ENCODE results near the gene GCAT.
A peak's percentile ranks its signal among the peaks of the same experiment; 100 is the strongest.

Gene GCAT

GRCh38 chr22:37807410-37808293 lies at the start of gene GCAT:
GCAT (plus strand) TSS chr22:37807934; CDS start chr22:37807968, 34 bp downstream.
- peak; percentile 68 for DNase-seq (ENCODE audit: low read depth, low spot score)
- peak within 1 kb of the TSS; percentile 57 for H3K27ac ChIP-seq

- no peak overlapping the region for H3K27ac ChIP-seq
- DNase-seq (ENCODE audit: low read depth, low spot score): no peak
These were observed 49.0 kb upstream of the GCAT start for GRCh38 chr22:37758694-37759093.

- no peak overlapping the region for H3K27ac ChIP-seq
- DNase-seq (ENCODE audit: low read depth, low spot score): no peak
These were observed 48.5 kb upstream of the GCAT start for GRCh38 chr22:37759281-37759680.

- H3K27ac ChIP-seq: no peak overlapping the region
- DNase-seq (ENCODE audit: low read depth, low spot score): no peak
These were observed 47.6 kb upstream of the GCAT start for GRCh38 chr22:37760152-37760551.

GRCh38 chr22:37762389-37762836 lies 45.3 kb upstream of the GCAT start:
- DNase-seq (ENCODE audit: low read depth, low spot score): no peak
- H3K27ac ChIP-seq: no peak overlapping the region

- no peak overlapping the region for H3K27ac ChIP-seq
- no peak for DNase-seq (ENCODE audit: low read depth, low spot score)
These were observed 44.7 kb upstream of the GCAT start for GRCh38 chr22:37763012-37763411.

GRCh38 chr22:37763652-37764051 lies 44.1 kb upstream of the GCAT start:
- DNase-seq (ENCODE audit: low read depth, low spot score): no peak
- H3K27ac ChIP-seq: no peak overlapping the region

- no peak overlapping the region for H3K27ac ChIP-seq
- no peak for DNase-seq (ENCODE audit: low read depth, low spot score)
These were observed 43.1 kb upstream of the GCAT start for GRCh38 chr22:37764622-37765021.

- DNase-seq (ENCODE audit: low read depth, low spot score): no peak
- H3K27ac ChIP-seq: no peak overlapping the region
These were observed 42.2 kb upstream of the GCAT start for GRCh38 chr22:37765498-37765897.

- DNase-seq (ENCODE audit: low read depth, low spot score): no peak
- H3K27ac ChIP-seq: no peak overlapping the region
These were observed 41.7 kb upstream of the GCAT start for GRCh38 chr22:37765953-37766576.

GRCh38 chr22:37768273-37768672 lies 39.5 kb upstream of the GCAT start:
- no peak for DNase-seq (ENCODE audit: low read depth, low spot score)
- no peak overlapping the region for H3K27ac ChIP-seq

- DNase-seq (ENCODE audit: low read depth, low spot score): no peak
- H3K27ac ChIP-seq: no peak overlapping the region
These were observed 38.7 kb upstream of the GCAT start for GRCh38 chr22:37769056-37769455.

GRCh38 chr22:37771081-37771480 lies 36.7 kb upstream of the GCAT start:
- DNase-seq (ENCODE audit: low read depth, low spot score): no peak

GRCh38 chr22:37771702-37772427 lies 35.9 kb upstream of the GCAT start:
- H3K27ac ChIP-seq: no peak overlapping the region
- DNase-seq (ENCODE audit: low read depth, low spot score): no peak

More at GRCh38 chr22:37771081-37771480, 36.7 kb upstream of the GCAT start:
- no peak overlapping the region for H3K27ac ChIP-seq

- DNase-seq (ENCODE audit: low read depth, low spot score): no peak
- peak overlapping the region; percentile 99 for H3K27ac ChIP-seq
These were observed 33.0 kb upstream of the GCAT start for GRCh38 chr22:37774728-37775127.

- H3K27ac ChIP-seq: peak overlapping the region; percentile 99
- DNase-seq (ENCODE audit: low read depth, low spot score): peak; percentile 91
These were observed 31.7 kb upstream of the GCAT start for GRCh38 chr22:37775785-37776638.

- no peak for DNase-seq (ENCODE audit: low read depth, low spot score)
- H3K27ac ChIP-seq: peak overlapping the region; percentile 99
These were observed 31.1 kb upstream of the GCAT start for GRCh38 chr22:37776639-37777005.

GRCh38 chr22:37777122-37777687 lies 30.5 kb upstream of the GCAT start:
- peak overlapping the region; percentile 99 for H3K27ac ChIP-seq
- DNase-seq (ENCODE audit: low read depth, low spot score): peak; percentile 98

- peak overlapping the region; percentile 99 for H3K27ac ChIP-seq
- DNase-seq (ENCODE audit: low read depth, low spot score): no peak
These were observed 29.2 kb upstream of the GCAT start for GRCh38 chr22:37778370-37779009.

Data from epithelial cell of prostate (primary cell).